ENCODE measurements around the gene SLITRK3.

GRCh38 chr3:165156757-165157420 is 39.3 kb downstream of the SLITRK3 start:
- no peak for TF ChIP-seq CTCF (IDR thresholded peaks at IDR 0.05; ENCODE audit: borderline replicate concordance, extremely low read depth, low read length, poor library complexity, severe bottlenecking)
- no peak for TF ChIP-seq EZH2 (IDR thresholded peaks at IDR 0.05; ENCODE audit: borderline replicate concordance, low read depth, low read length, severe bottlenecking)
